Smooth muscle cell (in vitro differentiated cells): ENCODE measurements around the gene IFNAR1. TPM values are rescaled to one million over a fixed set of nuclear protein-coding genes. Genes with fewer than 3 reads are reported as not detected.
"Not testable (repeated sequence)": the region's sequence is repeated elsewhere in the genome, so short reads cannot be mapped to it uniquely, and the experiment has no call there.

Experiments
- DNase-seq: peaks from one replicate; lab custom pipeline; 2025; ENCODE audit not compliant: unreplicated experiment; lab: John Stamatoyannopoulos, UW
- H2AFZ ChIP-seq: fragments of 200-600 bp; sonication (generic); 2 replicates; pipeline ENCODE4 v1.6.0; 2016; ENCODE audit warnings: antibody characterized with exemption, low read depth, mild to moderate bottlenecking
- H3F3A ChIP-seq: fragments of 200-600 bp; sonication (generic); 2 replicates; pipeline ENCODE4 v1.6.0; 2017; ENCODE audit warnings: antibody characterized with exemption, low read depth
- H3K27ac ChIP-seq: fragments of 200-600 bp; sonication (generic); 2 replicates; pipeline ENCODE4 v1.5.1; 2016; ENCODE audit warnings: low read depth, mild to moderate bottlenecking
- H3K27me3 ChIP-seq: fragments of 200-600 bp; sonication (generic); 2 replicates; pipeline ENCODE4 v1.6.1; 2016; ENCODE audit warnings: low read depth, mild to moderate bottlenecking
- H3K36me3 ChIP-seq: fragments of 200-600 bp; sonication (generic); 2 replicates; pipeline ENCODE4 v1.5.1; 2016; ENCODE audit warnings: low read depth
- H3K4me1 ChIP-seq: fragments of 200-600 bp; sonication (generic); 2 replicates; pipeline ENCODE4 v1.5.1; 2016; ENCODE audit warnings: low read depth
- H3K4me2 ChIP-seq: fragments of 200-600 bp; sonication (generic); 2 replicates; pipeline ENCODE4 v1.6.0; 2016; ENCODE audit warnings: mild to moderate bottlenecking
- H3K4me3 ChIP-seq: fragments of 200-600 bp; sonication (generic); 2 replicates; pipeline ENCODE4 v1.5.1; 2016; ENCODE audit warnings: mild to moderate bottlenecking
- H3K79me2 ChIP-seq: fragments of 200-600 bp; sonication (generic); 2 replicates; pipeline ENCODE4 v1.6.0; 2016; ENCODE audit warnings: low read depth, mild to moderate bottlenecking
- H3K9ac ChIP-seq: fragments of 200-600 bp; sonication (generic); 2 replicates; pipeline ENCODE4 v1.6.0; 2016; ENCODE audit warnings: low read depth
- H3K9me3 ChIP-seq: fragments of 200-600 bp; sonication (generic); replicated peaks from 2 replicates; pipeline ENCODE4 v1.5.1; 2016; ENCODE audit warnings: low read depth
- H4K20me1 ChIP-seq: fragments of 200-600 bp; sonication (generic); 2 replicates; pipeline ENCODE4 v1.6.0; 2016; ENCODE audit warnings: low read depth
- WGBS: methylation state at CpG from one replicate; pipeline ENCODE4 v1.1.7; 2016; ENCODE audit warnings: low lambda C conversion rate; 5-methylcytosine and 5-hydroxymethylcytosine counted together
- polyA plus RNA-seq: library from polyadenylated mRNA; unstranded; fragments of >200 nt; fragmentation: Nextera tagmentation; extraction: Ambion mirVana; gene quantifications from 2 replicates; pipeline ENCODE4 v1.2.1, GENCODE V29; 2016
- total RNA-seq: library from RNA; depleted of rRNA; stranded (reverse); fragments of >200 nt; gene quantifications from 2 replicates; pipeline ENCODE4 v1.2.3, GENCODE V29; 2014
- TF ChIP-seq, protein P1 (sequence below): fragments of 200-600 bp; sonication (generic); IDR thresholded peaks from 2 replicates; pipeline ENCODE4 v1.5.1; 2017; ENCODE audit warnings: borderline replicate concordance, mild to moderate bottlenecking, antibody characterized with exemption; ENCODE audit not compliant: insufficient read depth, poor library complexity, severe bottlenecking

IFNAR1 gene
- total and polyA plus RNA-seq, 2 experiments from 2014 or later, result 37.1 to 93.0 TPM

DNA sequence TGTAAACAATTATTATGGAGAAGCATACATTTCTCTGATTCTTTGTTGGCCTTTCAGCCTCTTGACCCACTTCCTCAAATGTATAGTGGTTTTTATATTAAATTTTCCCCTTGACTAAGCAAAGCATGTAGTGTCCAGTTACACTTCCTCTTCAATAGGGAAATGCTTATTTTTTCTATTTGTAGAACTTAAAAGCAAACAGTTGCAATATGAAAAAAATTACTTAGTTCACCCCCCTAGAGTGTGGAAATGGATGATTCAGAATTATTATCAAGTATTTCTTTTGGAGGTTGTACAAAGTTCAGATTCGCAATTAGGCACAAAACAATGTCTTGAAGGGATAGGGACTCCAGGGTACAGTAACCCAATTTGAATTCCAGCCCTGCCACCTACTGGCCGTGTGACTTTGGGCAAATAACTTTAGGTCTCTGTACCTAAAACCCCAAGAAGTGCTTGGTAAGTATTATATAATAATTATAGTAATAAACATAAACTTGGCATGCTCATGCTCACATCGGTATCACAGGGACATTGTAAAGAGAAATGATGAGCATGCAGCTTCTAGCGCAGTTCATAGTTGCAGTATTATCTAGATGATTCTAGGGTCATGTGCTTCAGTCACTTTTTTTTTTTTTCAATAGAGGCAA lies 49.8 kb downstream of the IFNAR1 start:
- Histone ChIP-seq H2AFZ (no peak overlapping the region), H3F3A (peaks cover 2% of the 10 kb centered on the region), H3K4me3 (no peak overlapping the region), H3K4me2 (no peak overlapping the region), H3K4me1 (peaks cover 2% of the 10 kb centered on the region), H3K36me3 (no peaks in the 10 kb centered on the region), H4K20me1 (no peaks in the 10 kb centered on the region), H3K9ac (no peak overlapping the region), H3K79me2 (no peaks in the 10 kb centered on the region), H3K27ac (peak overlapping the region; percentile 45), H3K9me3 (no peaks in the 10 kb centered on the region), H3K27me3 (no peaks in the 10 kb centered on the region)
- WGBS, result 38% methylated on average over 4 of the region's 4 CpGs
- TF ChIP-seq, protein P1, sequence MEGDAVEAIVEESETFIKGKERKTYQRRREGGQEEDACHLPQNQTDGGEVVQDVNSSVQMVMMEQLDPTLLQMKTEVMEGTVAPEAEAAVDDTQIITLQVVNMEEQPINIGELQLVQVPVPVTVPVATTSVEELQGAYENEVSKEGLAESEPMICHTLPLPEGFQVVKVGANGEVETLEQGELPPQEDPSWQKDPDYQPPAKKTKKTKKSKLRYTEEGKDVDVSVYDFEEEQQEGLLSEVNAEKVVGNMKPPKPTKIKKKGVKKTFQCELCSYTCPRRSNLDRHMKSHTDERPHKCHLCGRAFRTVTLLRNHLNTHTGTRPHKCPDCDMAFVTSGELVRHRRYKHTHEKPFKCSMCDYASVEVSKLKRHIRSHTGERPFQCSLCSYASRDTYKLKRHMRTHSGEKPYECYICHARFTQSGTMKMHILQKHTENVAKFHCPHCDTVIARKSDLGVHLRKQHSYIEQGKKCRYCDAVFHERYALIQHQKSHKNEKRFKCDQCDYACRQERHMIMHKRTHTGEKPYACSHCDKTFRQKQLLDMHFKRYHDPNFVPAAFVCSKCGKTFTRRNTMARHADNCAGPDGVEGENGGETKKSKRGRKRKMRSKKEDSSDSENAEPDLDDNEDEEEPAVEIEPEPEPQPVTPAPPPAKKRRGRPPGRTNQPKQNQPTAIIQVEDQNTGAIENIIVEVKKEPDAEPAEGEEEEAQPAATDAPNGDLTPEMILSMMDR, result peak; percentile 49
- no peak for DNase-seq

DNA sequence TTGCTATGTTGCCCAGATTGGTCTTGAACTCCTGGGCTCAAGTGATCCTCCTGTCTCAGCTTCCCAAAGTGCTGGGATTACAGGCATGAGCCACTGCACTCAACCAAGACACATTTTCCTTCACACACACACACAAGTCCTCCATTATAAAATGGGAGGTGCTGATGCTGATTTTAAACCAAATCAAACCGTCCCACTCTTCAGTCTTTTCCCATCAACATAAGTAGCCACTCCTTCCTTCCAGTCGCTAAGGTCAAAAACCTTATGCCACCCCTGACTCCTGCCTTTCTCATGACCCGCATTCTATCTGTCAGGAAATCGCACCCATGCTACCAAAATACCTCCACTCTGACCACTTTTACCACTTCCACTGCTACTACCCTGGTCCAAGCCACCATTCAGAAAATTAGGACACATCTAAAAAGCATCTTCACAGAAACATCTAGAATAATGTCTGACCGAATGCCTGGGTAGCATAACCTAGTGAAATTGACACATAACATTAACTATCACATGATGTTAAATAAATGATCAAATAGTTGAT lies 50.4 kb downstream of the IFNAR1 start:
- H3K79me2 ChIP-seq, result no peaks in the 10 kb centered on the region
- peaks cover 8% of the 10 kb centered on the region for H3K4me1 ChIP-seq
- H3K27me3 ChIP-seq, result no peaks in the 10 kb centered on the region
- no peaks in the 10 kb centered on the region for H3K36me3 ChIP-seq
- H3K4me2 ChIP-seq, result no peak overlapping the region
- H4K20me1 ChIP-seq, result no peaks in the 10 kb centered on the region
- TF ChIP-seq, protein P1, result no peak
- DNase-seq, result no peak
- 79% methylated on average over 5 of the region's 5 CpGs for WGBS
- no peak overlapping the region for H3K9ac ChIP-seq
- no peaks in the 10 kb centered on the region for H3K9me3 ChIP-seq
- H3F3A ChIP-seq, result peaks cover 7% of the 10 kb centered on the region
- H2AFZ ChIP-seq, result no peak overlapping the region
- no peak overlapping the region for H3K4me3 ChIP-seq
- H3K27ac ChIP-seq, result no peak overlapping the region

DNA sequence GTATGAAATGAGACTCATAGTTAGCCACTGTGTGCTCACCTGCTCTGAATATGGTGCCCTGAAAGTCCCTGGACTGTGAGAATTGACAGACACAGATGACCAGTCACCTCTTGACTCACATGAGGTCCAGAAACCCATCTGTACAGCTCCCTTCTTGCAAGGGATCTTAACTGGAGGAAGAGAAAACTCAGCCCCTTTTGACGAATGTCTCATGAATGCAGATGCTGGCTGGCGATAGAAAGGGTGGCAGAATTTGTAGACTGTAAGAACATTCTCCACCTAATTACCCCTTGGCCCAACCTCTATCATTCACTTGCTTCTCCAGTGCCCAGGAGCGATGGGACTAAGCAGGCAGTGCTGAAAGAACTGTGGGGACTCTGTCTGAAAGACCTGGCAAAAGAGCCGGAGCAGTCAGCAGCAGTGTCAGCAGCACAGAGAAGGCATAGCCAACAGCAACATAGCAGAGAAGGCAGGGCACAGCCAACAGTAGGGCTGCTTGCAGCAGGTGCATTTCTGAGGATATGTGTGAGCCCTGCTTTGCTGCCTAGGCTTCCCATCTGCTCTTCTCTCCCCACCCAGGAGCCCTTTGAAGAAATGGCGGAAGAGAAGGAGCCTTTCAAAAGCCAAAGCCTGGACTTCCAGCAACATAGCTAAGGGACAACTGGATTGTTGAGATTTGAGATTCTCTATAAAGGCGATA lies 52.6 kb downstream of the IFNAR1 start:
- H3K4me2 ChIP-seq, result no peak overlapping the region
- H3K27ac ChIP-seq, result no peak overlapping the region
- no peaks in the 10 kb centered on the region for H3K79me2 ChIP-seq
- H3K36me3 ChIP-seq, result no peaks in the 10 kb centered on the region
- DNase-seq, result no peak
- H3K4me1 ChIP-seq, result peaks cover 9% of the 10 kb centered on the region
- no peak overlapping the region for H2AFZ ChIP-seq
- H3K9me3 ChIP-seq, result no peaks in the 10 kb centered on the region
- peaks cover 20% of the 10 kb centered on the region for H3F3A ChIP-seq
- TF ChIP-seq, protein P1, result no peak
- H3K9ac ChIP-seq, result no peak overlapping the region
- no peaks in the 10 kb centered on the region for H4K20me1 ChIP-seq
- H3K4me3 ChIP-seq, result no peak overlapping the region
- WGBS, result 91% methylated on average over 6 of the region's 6 CpGs
- H3K27me3 ChIP-seq, result no peaks in the 10 kb centered on the region

DNA sequence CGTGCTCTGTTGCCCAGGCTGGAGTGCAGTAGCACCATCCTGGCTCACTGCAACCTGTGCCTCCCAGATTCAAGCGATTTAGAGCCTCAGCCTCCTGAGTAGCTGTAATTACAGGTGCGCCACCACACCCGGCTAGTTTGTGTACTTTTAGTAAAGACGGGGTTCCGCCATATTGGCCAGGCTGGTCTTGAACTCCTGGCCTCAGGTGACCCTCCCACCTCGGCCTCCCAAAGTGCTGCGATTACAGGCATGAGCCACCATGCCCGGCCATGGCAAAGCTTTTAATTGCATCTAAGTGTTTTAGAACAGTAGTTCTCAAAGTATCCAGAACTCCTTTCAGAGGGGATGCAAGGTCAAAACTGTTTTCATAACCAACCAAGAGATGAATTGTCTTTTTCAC lies 53.3 kb downstream of the IFNAR1 start:
- 95% methylated on average over 9 of the region's 9 CpGs for WGBS
- DNase-seq, result no peak
- H3K36me3 ChIP-seq, result no peaks in the 10 kb centered on the region
- H2AFZ ChIP-seq, result no peak overlapping the region
- no peak overlapping the region for H3K9ac ChIP-seq
- no peak overlapping the region for H3K27ac ChIP-seq
- H4K20me1 ChIP-seq, result no peaks in the 10 kb centered on the region
- H3K9me3 ChIP-seq, result no peaks in the 10 kb centered on the region
- H3K4me3 ChIP-seq, result no peak overlapping the region
- no peaks in the 10 kb centered on the region for H3K79me2 ChIP-seq
- TF ChIP-seq, protein P1, result no peak
- H3K4me2 ChIP-seq, result no peak overlapping the region
- no peaks in the 10 kb centered on the region for H3K27me3 ChIP-seq
- peaks cover 21% of the 10 kb centered on the region for H3F3A ChIP-seq
- peaks cover 9% of the 10 kb centered on the region for H3K4me1 ChIP-seq

DNA sequence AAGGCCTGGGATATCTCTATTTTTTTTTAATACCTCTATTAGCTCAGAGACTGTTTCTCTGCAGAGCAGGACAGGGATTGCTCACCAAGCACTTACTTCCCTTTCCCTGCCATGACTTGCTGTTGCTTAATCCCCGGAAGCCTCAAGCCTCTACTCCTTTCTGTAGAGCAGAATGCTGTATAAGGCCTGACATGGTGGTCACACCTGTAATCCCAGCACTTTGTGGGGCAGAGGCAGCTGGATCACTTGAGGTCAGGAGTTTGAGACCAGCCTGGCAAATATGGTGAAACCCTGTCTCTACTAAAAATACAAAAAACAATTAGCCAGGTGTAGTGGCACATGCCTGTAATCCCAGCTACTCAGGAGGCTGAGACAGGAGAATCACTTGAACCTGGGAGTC lies 55.2 kb downstream of the IFNAR1 start:
- not testable (repeated sequence) for H3K27me3 ChIP-seq

More for the DNA sequence above, 55.2 kb downstream of the IFNAR1 start:
- H4K20me1 ChIP-seq, H3K36me3 ChIP-seq, H3K79me2 ChIP-seq, H3K9me3 ChIP-seq, H3K4me3 ChIP-seq, H3K4me1 ChIP-seq, H2AFZ ChIP-seq, DNase-seq: not testable (repeated sequence)
- Histone ChIP-seq H3K27ac (peak overlapping the region; percentile 98), H3F3A (peaks cover 21% of the 10 kb centered on the region), H3K9ac (peak overlapping the region; percentile 84), H3K4me2 (peak overlapping the region; percentile 65)
- 12% methylated on average over 1 of the region's 1 CpG for WGBS
